Activated CD4-positive, alpha-beta memory T cell treated with anti-CD3 and anti-CD28 coated beads, Interleukin-2, amount 10 ng/mL, durations not matched to agents 7 days and 5 days (primary cell): ENCODE data around the gene ANGPTL4. TPM values are rescaled to one million over a fixed set of nuclear protein-coding genes. Genes with fewer than 3 reads are reported as not detected.
A peak's percentile ranks its signal among the peaks of the same experiment; 100 is the strongest.

ENCODE experiments used
- CTCF ChIA-PET: fragments of 350-600 bp; sonication (Branson Sonifier 250); formaldehyde crosslinking; loops from one replicate; lab custom pipeline; 2021; ENCODE audit warnings: antibody characterized with exemption, inconsistent platforms; lab: Charles Lee
- POLR2A ChIA-PET: fragments of 350-600 bp; sonication (Branson Sonifier 250); formaldehyde crosslinking; loops from one replicate; lab custom pipeline; 2021; ENCODE audit warnings: antibody characterized with exemption; lab: Charles Lee
- DNase-seq: peaks from one replicate; pipeline ENCODE4 v3.0.0-alpha.2; 2020
- H3K27ac Mint-ChIP-seq: one replicate; pipeline ENCODE4 v1.8.0; 2021; ENCODE audit warnings: mild to moderate bottlenecking, mixed read lengths
- H3K27me3 Mint-ChIP-seq: one replicate; pipeline ENCODE4 v1.8.0; 2021; ENCODE audit warnings: mixed read lengths
- H3K36me3 Mint-ChIP-seq: one replicate; pipeline ENCODE4 v1.8.0; 2021; ENCODE audit warnings: low read depth, mixed read lengths
- H3K4me1 Mint-ChIP-seq: one replicate; pipeline ENCODE4 v1.8.0; 2021; ENCODE audit warnings: mixed read lengths
- H3K4me3 Mint-ChIP-seq: one replicate; pipeline ENCODE4 v1.8.0; 2021; ENCODE audit warnings: mild to moderate bottlenecking, mixed read lengths
- H3K9me3 Mint-ChIP-seq: one replicate; pipeline ENCODE4 v1.8.0; 2021; ENCODE audit warnings: mixed read lengths
- total RNA-seq, 2 experiments: library from RNA; stranded (reverse); gene quantifications; one replicate each; pipeline ENCODE4 v1.2.3, GENCODE V29; 2021

ANGPTL4 gene
- total RNA-seq, 2 experiments from 2014 or later, result 1.2 to 1.4 TPM

- POLR2A ChIA-PET, result interaction anchor here (0.9 to 5.5 kb wide), 4 partner anchors 10 to 24 kb away, joined by 3 to 51 read pairs (median 4); partner anchors contain the start of gene KANK3
- H3K27ac Mint-ChIP-seq, result no peak overlapping the region
- CTCF ChIA-PET, result interaction anchor here (1.1 kb wide), 1 partner anchor 12 kb away, joined by 3 read pairs; no protein-coding TSS in a partner anchor
Observed at GRCh38 chr19:8323781-8324185, 40.2 kb upstream of the ANGPTL4 start.

GRCh38 chr19:8324186-8325050 is 39.5 kb upstream of the ANGPTL4 start:
- H3K36me3 Mint-ChIP-seq, result peaks cover 25% of the 10 kb centered on the region
- H3K27ac Mint-ChIP-seq, result no peak overlapping the region
- no peaks in the 10 kb centered on the region for H3K9me3 Mint-ChIP-seq
- H3K27me3 Mint-ChIP-seq, result no peaks in the 10 kb centered on the region
- ChIA-PET CTCF (interaction anchor here (1.1 kb wide), 1 partner anchor 11 kb away, joined by 3 read pairs; no protein-coding TSS in a partner anchor), POLR2A (interaction anchor here (0.9 to 5.5 kb wide), 4 partner anchors 9 to 23 kb away, joined by 3 to 51 read pairs (median 4); partner anchors contain the start of gene KANK3)
- H3K4me1 Mint-ChIP-seq, result peaks cover 31% of the 10 kb centered on the region
- DNase-seq, result no peak
- no peak overlapping the region for H3K4me3 Mint-ChIP-seq

More at GRCh38 chr19:8323781-8324185, 40.2 kb upstream of the ANGPTL4 start:
- Mint-ChIP-seq H3K9me3 (no peaks in the 10 kb centered on the region), H3K4me3 (no peak overlapping the region), H3K36me3 (peaks cover 25% of the 10 kb centered on the region), H3K4me1 (peaks cover 35% of the 10 kb centered on the region), H3K27me3 (no peaks in the 10 kb centered on the region)
- DNase-seq, result no peak

DNA sequence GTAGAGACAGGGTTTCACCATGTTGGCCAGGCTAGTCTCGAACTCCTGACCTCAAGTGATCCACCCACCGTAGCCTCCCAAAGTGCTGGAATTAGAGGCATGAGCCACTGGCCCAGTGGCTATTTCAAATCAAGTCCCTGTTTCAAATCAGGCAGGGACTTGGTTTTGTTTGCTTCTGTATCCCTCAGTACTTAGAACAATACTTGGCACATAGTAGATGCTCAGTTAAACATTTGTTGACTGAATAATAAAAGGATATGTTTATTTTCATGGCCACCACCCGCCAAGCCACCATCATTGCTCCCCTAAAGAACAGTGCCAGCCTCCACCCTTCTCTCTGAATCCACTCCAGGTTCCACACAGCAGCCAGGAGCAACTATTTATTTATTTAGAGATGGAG is 38.5 kb upstream of the ANGPTL4 start:
- Mint-ChIP-seq H3K36me3 (peaks cover 25% of the 10 kb centered on the region), H3K9me3 (no peaks in the 10 kb centered on the region), H3K27ac (no peak overlapping the region), H3K27me3 (no peaks in the 10 kb centered on the region), H3K4me1 (peaks cover 23% of the 10 kb centered on the region), H3K4me3 (no peak overlapping the region)
- CTCF ChIA-PET, result no interaction called here
- POLR2A ChIA-PET, result interaction anchor here (5.5 kb wide), 1 partner anchor 8 kb away, joined by 51 read pairs; no protein-coding TSS in a partner anchor
- DNase-seq, result no peak

DNA sequence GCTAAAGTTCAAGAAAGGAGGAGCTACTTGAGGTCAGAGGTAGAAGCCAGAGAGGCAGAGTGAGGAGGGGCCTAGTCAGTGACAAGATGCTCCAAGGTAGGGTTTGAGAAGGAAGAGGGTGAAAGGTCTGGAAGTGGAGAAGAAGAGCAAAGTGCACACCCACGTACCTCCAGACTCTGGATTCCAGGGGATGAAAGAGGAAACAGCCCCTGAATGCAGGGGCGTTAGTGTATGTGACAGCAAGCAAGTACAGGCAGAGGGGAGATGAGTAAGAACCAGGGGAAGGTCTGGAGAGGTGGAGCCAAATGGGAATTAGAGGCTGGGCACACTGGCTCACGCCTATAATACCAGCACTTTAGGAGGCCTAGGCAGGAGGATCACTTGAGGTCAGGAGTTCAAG is 34.0 kb upstream of the ANGPTL4 start:
- Mint-ChIP-seq H3K27me3 (peaks cover 6% of the 10 kb centered on the region), H3K36me3 (no peaks in the 10 kb centered on the region), H3K4me3 (no peak overlapping the region), H3K9me3 (no peaks in the 10 kb centered on the region), H3K4me1 (no peaks in the 10 kb centered on the region), H3K27ac (no peak overlapping the region)
- DNase-seq, result no peak
- ChIA-PET CTCF (interaction anchor here (0.8 kb wide), 1 partner anchor 23 kb away, joined by 4 read pairs; no protein-coding TSS in a partner anchor), POLR2A (interaction anchor here (1.0 kb wide), 1 partner anchor 9 kb away, joined by 3 read pairs; the partner anchor contains the start of genes NDUFA7 and RPS28)

DNA sequence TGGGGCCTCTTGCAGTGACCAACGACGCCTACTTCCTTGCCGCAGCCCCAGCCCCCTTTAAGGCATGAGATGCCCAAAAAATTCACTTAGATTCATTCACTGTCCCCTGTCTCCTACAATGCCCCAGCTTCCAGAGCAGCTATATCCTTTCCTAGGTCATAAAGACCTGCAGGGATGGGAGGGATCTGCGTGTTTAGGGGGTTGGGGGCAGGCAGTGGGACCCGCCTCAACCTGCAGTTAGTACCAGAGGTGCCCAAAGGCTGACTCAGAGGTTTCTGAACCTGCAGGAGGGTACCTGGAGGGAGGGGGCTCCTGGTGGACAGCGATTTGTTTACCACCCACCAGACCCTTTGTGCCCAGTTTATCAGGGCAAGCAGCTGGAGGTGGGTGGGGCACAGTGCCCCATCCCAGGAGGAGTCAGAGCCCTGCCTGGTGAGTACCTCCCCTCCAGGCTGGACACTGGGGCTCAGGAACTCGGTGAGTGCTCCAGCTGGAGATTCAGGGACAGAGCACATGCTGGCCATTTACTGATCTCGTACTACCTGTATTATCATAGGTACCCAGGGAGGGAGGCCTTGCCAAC is 32.6 kb upstream of the ANGPTL4 start:
- POLR2A ChIA-PET, result interaction anchor here (6.1 kb wide), 1 partner anchor 9 kb away, joined by 51 read pairs; the partner anchor contains the start of genes NDUFA7 and RPS28

GRCh38 chr19:8332976-8333766 is 30.8 kb upstream of the ANGPTL4 start:
- POLR2A ChIA-PET, result interaction anchor here (1.0 to 6.1 kb wide), 2 partner anchors 11 to 111 kb away, joined by 3 to 51 read pairs; partner anchors contain the start of genes HNRNPM, NDUFA7 and RPS28

More for the DNA sequence above, 32.6 kb upstream of the ANGPTL4 start:
- no peak overlapping the region for H3K4me3 Mint-ChIP-seq
- H3K27ac Mint-ChIP-seq, result no peak overlapping the region
- H3K36me3 Mint-ChIP-seq, result no peaks in the 10 kb centered on the region
- no peaks in the 10 kb centered on the region for H3K9me3 Mint-ChIP-seq
- CTCF ChIA-PET, result interaction anchor here (0.6 kb wide), 1 partner anchor 1959 kb away, joined by 3 read pairs; the partner anchor contains the start of gene ALKBH7
- H3K27me3 Mint-ChIP-seq, result peaks cover 13% of the 10 kb centered on the region
- peaks cover 6% of the 10 kb centered on the region for H3K4me1 Mint-ChIP-seq
- DNase-seq, result no peak

GRCh38 chr19:8333767-8334457 is 30.0 kb upstream of the ANGPTL4 start:
- no peak for DNase-seq
- Mint-ChIP-seq H3K4me3 (peak overlapping the region; percentile 21), H3K27me3 (peaks cover 26% of the 10 kb centered on the region), H3K9me3 (no peaks in the 10 kb centered on the region), H3K27ac (no peak overlapping the region), H3K4me1 (peaks cover 9% of the 10 kb centered on the region), H3K36me3 (no peaks in the 10 kb centered on the region)
- ChIA-PET POLR2A (interaction anchor here (1.0 to 6.1 kb wide), 3 partner anchors 9 to 111 kb away, joined by 3 to 51 read pairs (median 5); partner anchors contain the start of genes HNRNPM, KANK3, NDUFA7 and RPS28), CTCF (interaction anchor here (1.3 to 2.9 kb wide), 3 partner anchors 12 to 19 kb away, joined by 3 to 16 read pairs (median 7); partner anchors contain the start of gene RPS28)

More at GRCh38 chr19:8332976-8333766, 30.8 kb upstream of the ANGPTL4 start:
- CTCF ChIA-PET, result no interaction called here
- Mint-ChIP-seq H3K9me3 (no peaks in the 10 kb centered on the region), H3K4me1 (peaks cover 9% of the 10 kb centered on the region), H3K27me3 (peaks cover 23% of the 10 kb centered on the region), H3K36me3 (no peaks in the 10 kb centered on the region), H3K4me3 (no peak overlapping the region), H3K27ac (no peak overlapping the region)
- no peak for DNase-seq

- Mint-ChIP-seq H3K9me3 (no peaks in the 10 kb centered on the region), H3K4me1 (peaks cover 9% of the 10 kb centered on the region), H3K27ac (no peak overlapping the region), H3K4me3 (peak overlapping the region; percentile 21), H3K36me3 (no peaks in the 10 kb centered on the region), H3K27me3 (peaks cover 28% of the 10 kb centered on the region)
- ChIA-PET POLR2A (interaction anchor here (1.0 to 6.1 kb wide), 4 partner anchors 8 to 110 kb away, joined by 3 to 51 read pairs (median 6); partner anchors contain the start of genes HNRNPM, KANK3, NDUFA7 and RAB11B), CTCF (interaction anchor here (0.9 to 2.9 kb wide), 6 partner anchors 8 to 19 kb away, joined by 3 to 16 read pairs (median 4); partner anchors contain the start of gene RPS28)
- peak; percentile 48 for DNase-seq
Observed at GRCh38 chr19:8334458-8335342, 29.3 kb upstream of the ANGPTL4 start.

DNA sequence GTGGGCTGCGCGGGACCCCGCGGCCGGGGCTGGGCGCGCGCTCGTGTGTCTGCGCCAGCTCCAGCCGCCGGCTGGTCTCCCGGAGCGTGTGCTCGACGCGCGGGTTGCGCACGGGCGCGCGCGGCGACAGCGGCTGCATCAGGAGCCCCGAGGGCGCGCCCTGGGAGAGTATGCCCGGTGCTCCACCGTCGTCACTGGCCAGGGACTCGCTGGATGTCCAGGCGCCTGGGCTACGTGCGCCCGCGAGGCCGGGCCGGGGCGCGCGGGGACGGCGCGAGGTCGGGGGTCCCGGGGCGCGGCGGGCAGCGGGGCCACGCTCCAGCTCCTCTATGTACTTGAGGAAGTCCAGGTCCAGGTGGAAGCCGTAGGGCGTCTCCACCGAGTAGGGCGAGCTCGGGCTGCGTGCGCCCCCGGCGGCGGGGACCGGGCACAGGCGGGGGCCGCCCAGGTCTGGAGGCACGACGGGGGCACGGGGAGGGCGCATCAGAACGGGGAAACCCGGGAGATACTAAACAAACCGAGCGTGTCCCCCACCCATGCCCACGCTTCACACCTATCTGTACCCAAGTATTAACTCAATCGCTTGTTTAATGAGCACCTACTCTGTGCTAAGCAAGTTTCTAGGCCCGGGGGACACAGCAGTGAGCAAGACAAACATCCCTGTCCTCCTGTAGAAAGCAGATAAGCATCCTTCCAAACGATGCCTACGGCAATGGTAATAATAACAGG is 28.4 kb upstream of the ANGPTL4 start:
- H3K4me3 Mint-ChIP-seq, result peak overlapping the region; percentile 49
- H3K27ac Mint-ChIP-seq, result no peak overlapping the region
- ChIA-PET CTCF (interaction anchor here (0.9 to 2.9 kb wide), 5 partner anchors 8 to 18 kb away, joined by 3 to 16 read pairs (median 5); no protein-coding TSS in a partner anchor), POLR2A (interaction anchor here (2.0 to 6.1 kb wide), 2 partner anchors 13 to 55 kb away, joined by 8 to 51 read pairs; partner anchors contain the start of genes NDUFA7, RAB11B and RPS28)
- DNase-seq, result peak; percentile 45
- H3K36me3 Mint-ChIP-seq, result no peaks in the 10 kb centered on the region
- peaks cover 30% of the 10 kb centered on the region for H3K27me3 Mint-ChIP-seq
- no peaks in the 10 kb centered on the region for H3K9me3 Mint-ChIP-seq
- H3K4me1 Mint-ChIP-seq, result peaks cover 10% of the 10 kb centered on the region

DNA sequence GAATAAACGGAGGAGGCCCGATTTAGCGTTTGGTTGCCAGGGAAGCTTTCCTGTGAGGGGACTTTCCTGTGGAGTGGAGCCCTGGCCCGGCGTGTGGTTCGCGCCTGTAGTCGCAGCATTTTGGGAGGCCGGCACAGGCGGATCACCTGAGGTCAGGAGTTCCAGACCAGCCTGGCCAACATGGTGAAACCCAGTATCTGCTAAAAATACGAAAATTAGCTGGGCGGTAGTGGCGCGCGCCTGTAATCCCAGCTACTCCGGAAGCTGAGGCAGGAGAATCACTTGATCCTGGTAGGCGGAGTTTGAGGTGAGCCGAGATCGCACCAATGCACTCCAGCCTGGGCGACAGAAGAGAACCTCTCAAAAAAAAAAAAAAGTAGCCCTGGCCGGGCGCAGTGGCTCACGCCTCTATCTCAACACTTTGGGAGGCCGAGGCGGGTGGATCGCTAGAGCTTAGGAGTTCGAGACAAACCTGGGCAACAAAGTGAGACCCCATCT is 27.8 kb upstream of the ANGPTL4 start:
- Mint-ChIP-seq H3K9me3 (no peaks in the 10 kb centered on the region), H3K36me3 (no peaks in the 10 kb centered on the region)
- POLR2A ChIA-PET, result interaction anchor here (2.0 to 6.1 kb wide), 2 partner anchors 13 to 55 kb away, joined by 8 to 51 read pairs; partner anchors contain the start of genes NDUFA7, RAB11B and RPS28

More for the DNA sequence above, 27.8 kb upstream of the ANGPTL4 start:
- CTCF ChIA-PET, result interaction anchor here (0.6 to 2.9 kb wide), 3 partner anchors 12 to 242 kb away, joined by 3 to 16 read pairs (median 3); no protein-coding TSS in a partner anchor
- no peak for DNase-seq
- peaks cover 12% of the 10 kb centered on the region for H3K4me1 Mint-ChIP-seq
- peak overlapping the region; percentile 49 for H3K4me3 Mint-ChIP-seq
- H3K27ac Mint-ChIP-seq, result no peak overlapping the region
- H3K27me3 Mint-ChIP-seq, result peaks cover 34% of the 10 kb centered on the region
